Neural progenitor cell (in vitro differentiated cells): ENCODE measurements around the gene CRISPLD2. TPM values are rescaled to one million over a fixed set of nuclear protein-coding genes. Genes with fewer than 3 reads are reported as not detected.

Experiments used
- DNase-seq: peaks from one replicate; pipeline ENCODE4 v3.0.0-alpha.2; 2016; ENCODE audit warnings: low spot score
- H2AFZ ChIP-seq: fragments of 200-600 bp; sonication (generic); replicated peaks from 2 replicates; pipeline ENCODE4 v1.6.1; 2016; ENCODE audit warnings: antibody characterized with exemption
- H3F3A ChIP-seq: fragments of 200-600 bp; sonication (generic); 2 replicates; pipeline ENCODE4 v1.6.1; 2016; ENCODE audit warnings: antibody characterized with exemption, low read depth
- H3K27ac ChIP-seq: fragments of 200-600 bp; sonication (generic); 2 replicates; pipeline ENCODE4 v1.5.1; 2016; ENCODE audit warnings: mild to moderate bottlenecking
- H3K27me3 ChIP-seq: fragments of 200-600 bp; sonication (generic); 2 replicates; pipeline ENCODE4 v1.6.1; 2016; ENCODE audit warnings: mild to moderate bottlenecking, moderate library complexity
- H3K36me3 ChIP-seq: fragments of 200-600 bp; sonication (generic); 2 replicates; pipeline ENCODE4 v1.5.1; 2016
- H3K4me1 ChIP-seq: fragments of 200-600 bp; sonication (generic); 2 replicates; pipeline ENCODE4 v1.6.1; 2016; ENCODE audit warnings: mixed run types
- H3K4me2 ChIP-seq: fragments of 200-600 bp; sonication (generic); 2 replicates; pipeline ENCODE4 v1.6.1; 2016
- H3K4me3 ChIP-seq: fragments of 200-600 bp; sonication (generic); 2 replicates; pipeline ENCODE4 v1.5.1; 2016
- H3K79me2 ChIP-seq: fragments of 200-600 bp; sonication (generic); 2 replicates; pipeline ENCODE4 v1.6.1; 2016; ENCODE audit warnings: low read depth
- H3K9ac ChIP-seq: fragments of 200-600 bp; sonication (generic); 2 replicates; pipeline ENCODE4 v1.6.1; 2016
- H3K9me3 ChIP-seq: fragments of 200-600 bp; sonication (generic); 2 replicates; pipeline ENCODE4 v1.5.1; 2016; ENCODE audit warnings: low read depth
- H4K20me1 ChIP-seq: fragments of 200-600 bp; sonication (generic); 2 replicates; pipeline ENCODE4 v1.6.1; 2016; ENCODE audit warnings: low read depth
- H3K27ac Mint-ChIP-seq: 3 replicates; pipeline ENCODE4 v1.8.0; 2021; ENCODE audit warnings: mixed read lengths
- H3K27me3 Mint-ChIP-seq: 2 replicates; pipeline ENCODE4 v1.8.0; 2022; ENCODE audit warnings: low read depth, mild to moderate bottlenecking, inconsistent platforms, moderate library complexity, mixed read lengths; ENCODE audit not compliant: insufficient read depth
- H3K36me3 Mint-ChIP-seq: 3 replicates; pipeline ENCODE4 v1.8.0; 2021; ENCODE audit warnings: mixed read lengths
- H3K4me1 Mint-ChIP-seq: 3 replicates; pipeline ENCODE4 v1.8.0; 2021; ENCODE audit warnings: mixed read lengths
- H3K4me3 Mint-ChIP-seq: 3 replicates; pipeline ENCODE4 v1.8.0; 2021; ENCODE audit warnings: mild to moderate bottlenecking, moderate library complexity, mixed read lengths
- H3K9me3 Mint-ChIP-seq: 3 replicates; pipeline ENCODE4 v1.8.0; 2020; ENCODE audit warnings: mixed read lengths
- EZH2 ChIP-seq: fragments of 200-600 bp; sonication (generic); IDR thresholded peaks from 2 replicates; pipeline ENCODE4 v1.6.1; 2017; ENCODE audit warnings: antibody characterized with exemption, mild to moderate bottlenecking, moderate library complexity
- EZH2phosphoT487 ChIP-seq: fragments of 200-600 bp; sonication (generic); IDR thresholded peaks from 2 replicates; pipeline ENCODE4 v1.6.1; 2017; ENCODE audit warnings: antibody characterized with exemption
- total RNA-seq: library from RNA; depleted of rRNA; stranded (reverse); fragments of >200 nt; gene quantifications from 2 replicates; pipeline ENCODE4 v1.2.3, GENCODE V29; 2015; ENCODE audit warnings: low replicate concordance
- TF ChIP-seq, protein P1 (sequence below): fragments of 200-600 bp; sonication (generic); IDR thresholded peaks from 2 replicates; pipeline ENCODE4 v1.5.1; 2017; ENCODE audit warnings: antibody characterized with exemption, mild to moderate bottlenecking

Gene CRISPLD2, protein sequence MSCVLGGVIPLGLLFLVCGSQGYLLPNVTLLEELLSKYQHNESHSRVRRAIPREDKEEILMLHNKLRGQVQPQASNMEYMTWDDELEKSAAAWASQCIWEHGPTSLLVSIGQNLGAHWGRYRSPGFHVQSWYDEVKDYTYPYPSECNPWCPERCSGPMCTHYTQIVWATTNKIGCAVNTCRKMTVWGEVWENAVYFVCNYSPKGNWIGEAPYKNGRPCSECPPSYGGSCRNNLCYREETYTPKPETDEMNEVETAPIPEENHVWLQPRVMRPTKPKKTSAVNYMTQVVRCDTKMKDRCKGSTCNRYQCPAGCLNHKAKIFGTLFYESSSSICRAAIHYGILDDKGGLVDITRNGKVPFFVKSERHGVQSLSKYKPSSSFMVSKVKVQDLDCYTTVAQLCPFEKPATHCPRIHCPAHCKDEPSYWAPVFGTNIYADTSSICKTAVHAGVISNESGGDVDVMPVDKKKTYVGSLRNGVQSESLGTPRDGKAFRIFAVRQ
- 0.11 and 0.50 TPM in 2 replicates for total RNA-seq

DNA sequence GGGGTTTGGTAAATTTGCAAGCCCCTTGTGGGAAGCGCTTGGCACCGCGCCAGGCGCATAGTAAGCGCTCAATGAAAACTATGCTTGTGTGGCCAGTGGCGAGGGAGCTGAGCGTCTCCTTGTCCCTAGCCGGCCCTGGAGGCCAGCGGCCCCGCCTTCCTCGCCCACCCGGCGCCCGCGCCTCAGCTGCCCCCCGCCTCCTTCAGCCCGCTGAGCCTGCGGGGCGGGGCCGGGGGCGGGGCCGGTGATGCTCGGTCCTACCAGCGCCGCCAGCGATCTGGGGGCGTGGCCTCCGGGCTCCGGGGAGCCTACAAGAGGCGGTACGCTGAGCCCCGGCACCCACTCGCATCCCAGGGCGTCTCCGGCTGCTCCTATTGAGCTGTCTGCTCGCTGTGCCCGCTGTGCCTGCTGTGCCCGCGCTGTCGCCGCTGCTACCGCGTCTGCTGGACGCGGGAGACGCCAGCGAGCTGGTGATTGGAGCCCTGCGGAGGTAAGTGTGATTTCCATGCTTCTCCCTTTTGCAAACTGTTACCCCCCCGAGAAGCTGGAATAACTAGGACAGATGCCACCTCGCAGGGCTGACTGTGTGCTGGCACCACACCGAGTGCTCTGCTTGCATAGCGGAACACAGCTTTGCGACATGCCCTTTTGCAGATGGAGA lies at the start of gene CRISPLD2:
Gene CRISPLD2, plus strand, starts transcription at position 342 of the 661 bp plus-strand sequence. CDS start 18,511 bp downstream, outside the sequence.
- H3K27me3 Mint-ChIP-seq = peaks cover 43% of the 10 kb centered on the region
- Histone ChIP-seq H3K27ac (no peak within 1 kb of the TSS), H3K36me3 (no peaks in the 10 kb centered on the region), H2AFZ (peak within 1 kb of the TSS; percentile 80), H3K79me2 (no peaks in the 10 kb centered on the region), H3F3A (no peaks in the 10 kb centered on the region), H3K4me1 (no peaks in the 10 kb centered on the region), H4K20me1 (no peaks in the 10 kb centered on the region), H3K4me3 (peak within 1 kb of the TSS; percentile 55), H3K4me2 (peak within 1 kb of the TSS; percentile 77), H3K9me3 (no peaks in the 10 kb centered on the region), H3K9ac (no peak within 1 kb of the TSS), H3K27me3 (peaks cover 73% of the 10 kb centered on the region)
- no peaks in the 10 kb centered on the region for H3K9me3 Mint-ChIP-seq
- H3K36me3 Mint-ChIP-seq = no peaks in the 10 kb centered on the region
- H3K4me3 Mint-ChIP-seq = peak within 1 kb of the TSS; percentile 89
- DNase-seq = peak; percentile 98
- H3K27ac Mint-ChIP-seq = no peak within 1 kb of the TSS
- peaks cover 22% of the 10 kb centered on the region for H3K4me1 Mint-ChIP-seq
- peak; percentile 50 for TF ChIP-seq EZH2phosphoT487
- TF ChIP-seq, protein P1, sequence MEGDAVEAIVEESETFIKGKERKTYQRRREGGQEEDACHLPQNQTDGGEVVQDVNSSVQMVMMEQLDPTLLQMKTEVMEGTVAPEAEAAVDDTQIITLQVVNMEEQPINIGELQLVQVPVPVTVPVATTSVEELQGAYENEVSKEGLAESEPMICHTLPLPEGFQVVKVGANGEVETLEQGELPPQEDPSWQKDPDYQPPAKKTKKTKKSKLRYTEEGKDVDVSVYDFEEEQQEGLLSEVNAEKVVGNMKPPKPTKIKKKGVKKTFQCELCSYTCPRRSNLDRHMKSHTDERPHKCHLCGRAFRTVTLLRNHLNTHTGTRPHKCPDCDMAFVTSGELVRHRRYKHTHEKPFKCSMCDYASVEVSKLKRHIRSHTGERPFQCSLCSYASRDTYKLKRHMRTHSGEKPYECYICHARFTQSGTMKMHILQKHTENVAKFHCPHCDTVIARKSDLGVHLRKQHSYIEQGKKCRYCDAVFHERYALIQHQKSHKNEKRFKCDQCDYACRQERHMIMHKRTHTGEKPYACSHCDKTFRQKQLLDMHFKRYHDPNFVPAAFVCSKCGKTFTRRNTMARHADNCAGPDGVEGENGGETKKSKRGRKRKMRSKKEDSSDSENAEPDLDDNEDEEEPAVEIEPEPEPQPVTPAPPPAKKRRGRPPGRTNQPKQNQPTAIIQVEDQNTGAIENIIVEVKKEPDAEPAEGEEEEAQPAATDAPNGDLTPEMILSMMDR = no peak

- Mint-ChIP-seq H3K4me3 (no peak overlapping the region), H3K9me3 (no peaks in the 10 kb centered on the region), H3K36me3 (peaks cover 42% of the 10 kb centered on the region), H3K27me3 (peaks cover under 1% of the 10 kb centered on the region), H3K27ac (no peak overlapping the region), H3K4me1 (no peaks in the 10 kb centered on the region)
- Histone ChIP-seq H3F3A (no peaks in the 10 kb centered on the region), H3K4me3 (no peak overlapping the region), H4K20me1 (peaks cover 4% of the 10 kb centered on the region), H3K36me3 (peaks cover 9% of the 10 kb centered on the region), H3K9me3 (no peaks in the 10 kb centered on the region), H3K9ac (no peak overlapping the region), H3K27me3 (no peaks in the 10 kb centered on the region), H3K79me2 (no peaks in the 10 kb centered on the region), H3K4me2 (no peak overlapping the region), H2AFZ (no peak overlapping the region), H3K4me1 (no peaks in the 10 kb centered on the region), H3K27ac (no peak overlapping the region)
- no peak for DNase-seq
- TF ChIP-seq EZH2 = no peak
- TF ChIP-seq, protein P1 = no peak
- TF ChIP-seq EZH2phosphoT487 = no peak
Measured at GRCh38 chr16:84773312-84773711, 46.5 kb upstream of the CRISPLD2 start.

GRCh38 chr16:84774810-84775209 lies 45.0 kb upstream of the CRISPLD2 start:
- no peak overlapping the region for H3K9ac ChIP-seq
- H3F3A ChIP-seq = no peaks in the 10 kb centered on the region
- H3K4me2 ChIP-seq = no peak overlapping the region
- H3K36me3 ChIP-seq = peaks cover 5% of the 10 kb centered on the region
- no peaks in the 10 kb centered on the region for H3K27me3 ChIP-seq
- DNase-seq = no peak
- H3K79me2 ChIP-seq = no peaks in the 10 kb centered on the region
- no peaks in the 10 kb centered on the region for H3K9me3 ChIP-seq
- H3K27ac Mint-ChIP-seq = no peak overlapping the region
- no peak overlapping the region for H3K4me3 ChIP-seq
- no peaks in the 10 kb centered on the region for H3K4me1 ChIP-seq
- H2AFZ ChIP-seq = no peak overlapping the region
- no peak overlapping the region for H3K4me3 Mint-ChIP-seq
- no peak for TF ChIP-seq EZH2phosphoT487
- TF ChIP-seq EZH2 = no peak
- TF ChIP-seq, protein P1 = no peak
- peaks cover 2% of the 10 kb centered on the region for H3K27me3 Mint-ChIP-seq
- H3K36me3 Mint-ChIP-seq = peaks cover 42% of the 10 kb centered on the region
- H4K20me1 ChIP-seq = peaks cover 4% of the 10 kb centered on the region
- no peaks in the 10 kb centered on the region for H3K9me3 Mint-ChIP-seq
- H3K4me1 Mint-ChIP-seq = no peaks in the 10 kb centered on the region
- no peak overlapping the region for H3K27ac ChIP-seq
